ENCODE data around the gene STAG1. TPM values are rescaled to one million over a fixed set of nuclear protein-coding genes. Genes with fewer than 3 reads are reported as not detected.

Gene STAG1
- total and polyA plus RNA-seq, 2 experiments from 2014 or later, result 9.0 to 21.9 TPM

DNA sequence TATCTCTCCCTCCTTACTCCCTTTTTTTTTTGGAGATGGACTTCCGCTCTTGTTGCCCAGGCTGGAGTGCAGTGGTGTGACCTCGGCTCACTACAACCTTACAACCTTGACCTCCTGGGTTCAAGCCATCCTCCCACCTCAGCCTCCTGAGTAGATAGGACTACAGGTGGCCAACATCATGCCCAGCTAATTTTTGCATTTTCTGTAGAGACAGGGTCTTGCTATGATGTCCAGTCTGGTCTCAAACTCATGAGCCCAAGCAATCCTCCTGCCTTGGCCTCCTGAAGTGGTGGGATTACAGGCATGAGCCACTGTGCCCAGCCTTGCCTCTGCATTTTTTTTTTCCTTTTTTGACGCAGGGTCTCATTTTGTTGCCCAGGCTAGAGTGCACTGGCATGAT lies 17.1 kb downstream of the STAG1 start (continued):
- TF ChIP-seq, protein P1, sequence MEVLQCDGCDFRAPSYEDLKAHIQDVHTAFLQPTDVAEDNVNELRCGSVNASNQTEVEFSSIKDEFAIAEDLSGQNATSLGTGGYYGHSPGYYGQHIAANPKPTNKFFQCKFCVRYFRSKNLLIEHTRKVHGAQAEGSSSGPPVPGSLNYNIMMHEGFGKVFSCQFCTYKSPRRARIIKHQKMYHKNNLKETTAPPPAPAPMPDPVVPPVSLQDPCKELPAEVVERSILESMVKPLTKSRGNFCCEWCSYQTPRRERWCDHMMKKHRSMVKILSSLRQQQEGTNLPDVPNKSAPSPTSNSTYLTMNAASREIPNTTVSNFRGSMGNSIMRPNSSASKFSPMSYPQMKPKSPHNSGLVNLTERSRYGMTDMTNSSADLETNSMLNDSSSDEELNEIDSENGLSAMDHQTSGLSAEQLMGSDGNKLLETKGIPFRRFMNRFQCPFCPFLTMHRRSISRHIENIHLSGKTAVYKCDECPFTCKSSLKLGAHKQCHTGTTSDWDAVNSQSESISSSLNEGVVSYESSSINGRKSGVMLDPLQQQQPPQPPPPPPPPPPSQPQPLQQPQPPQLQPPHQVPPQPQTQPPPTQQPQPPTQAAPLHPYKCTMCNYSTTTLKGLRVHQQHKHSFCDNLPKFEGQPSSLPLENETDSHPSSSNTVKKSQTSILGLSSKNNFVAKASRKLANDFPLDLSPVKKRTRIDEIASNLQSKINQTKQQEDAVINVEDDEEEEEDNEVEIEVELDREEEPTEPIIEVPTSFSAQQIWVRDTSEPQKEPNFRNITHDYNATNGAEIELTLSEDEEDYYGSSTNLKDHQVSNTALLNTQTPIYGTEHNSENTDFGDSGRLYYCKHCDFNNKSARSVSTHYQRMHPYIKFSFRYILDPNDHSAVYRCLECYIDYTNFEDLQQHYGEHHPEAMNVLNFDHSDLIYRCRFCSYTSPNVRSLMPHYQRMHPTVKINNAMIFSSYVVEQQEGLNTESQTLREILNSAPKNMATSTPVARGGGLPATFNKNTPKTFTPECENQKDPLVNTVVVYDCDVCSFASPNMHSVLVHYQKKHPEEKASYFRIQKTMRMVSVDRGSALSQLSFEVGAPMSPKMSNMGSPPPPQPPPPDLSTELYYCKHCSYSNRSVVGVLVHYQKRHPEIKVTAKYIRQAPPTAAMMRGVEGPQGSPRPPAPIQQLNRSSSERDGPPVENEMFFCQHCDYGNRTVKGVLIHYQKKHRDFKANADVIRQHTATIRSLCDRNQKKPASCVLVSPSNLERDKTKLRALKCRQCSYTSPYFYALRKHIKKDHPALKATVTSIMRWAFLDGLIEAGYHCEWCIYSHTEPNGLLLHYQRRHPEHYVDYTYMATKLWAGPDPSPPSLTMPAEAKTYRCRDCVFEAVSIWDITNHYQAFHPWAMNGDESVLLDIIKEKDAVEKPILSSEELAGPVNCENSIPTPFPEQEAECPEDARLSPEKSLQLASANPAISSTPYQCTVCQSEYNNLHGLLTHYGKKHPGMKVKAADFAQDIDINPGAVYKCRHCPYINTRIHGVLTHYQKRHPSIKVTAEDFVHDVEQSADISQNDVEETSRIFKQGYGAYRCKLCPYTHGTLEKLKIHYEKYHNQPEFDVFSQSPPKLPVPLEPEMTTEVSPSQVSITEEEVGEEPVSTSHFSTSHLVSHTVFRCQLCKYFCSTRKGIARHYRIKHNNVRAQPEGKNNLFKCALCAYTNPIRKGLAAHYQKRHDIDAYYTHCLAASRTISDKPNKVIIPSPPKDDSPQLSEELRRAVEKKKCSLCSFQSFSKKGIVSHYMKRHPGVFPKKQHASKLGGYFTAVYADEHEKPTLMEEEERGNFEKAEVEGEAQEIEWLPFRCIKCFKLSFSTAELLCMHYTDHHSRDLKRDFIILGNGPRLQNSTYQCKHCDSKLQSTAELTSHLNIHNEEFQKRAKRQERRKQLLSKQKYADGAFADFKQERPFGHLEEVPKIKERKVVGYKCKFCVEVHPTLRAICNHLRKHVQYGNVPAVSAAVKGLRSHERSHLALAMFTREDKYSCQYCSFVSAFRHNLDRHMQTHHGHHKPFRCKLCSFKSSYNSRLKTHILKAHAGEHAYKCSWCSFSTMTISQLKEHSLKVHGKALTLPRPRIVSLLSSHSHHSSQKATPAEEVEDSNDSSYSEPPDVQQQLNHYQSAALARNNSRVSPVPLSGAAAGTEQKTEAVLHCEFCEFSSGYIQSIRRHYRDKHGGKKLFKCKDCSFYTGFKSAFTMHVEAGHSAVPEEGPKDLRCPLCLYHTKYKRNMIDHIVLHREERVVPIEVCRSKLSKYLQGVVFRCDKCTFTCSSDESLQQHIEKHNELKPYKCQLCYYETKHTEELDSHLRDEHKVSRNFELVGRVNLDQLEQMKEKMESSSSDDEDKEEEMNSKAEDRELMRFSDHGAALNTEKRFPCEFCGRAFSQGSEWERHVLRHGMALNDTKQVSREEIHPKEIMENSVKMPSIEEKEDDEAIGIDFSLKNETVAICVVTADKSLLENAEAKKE (CRISPR knock-in tag; IDR thresholded peaks at IDR 0.05), result no peak
- TF ChIP-seq, protein P2, sequence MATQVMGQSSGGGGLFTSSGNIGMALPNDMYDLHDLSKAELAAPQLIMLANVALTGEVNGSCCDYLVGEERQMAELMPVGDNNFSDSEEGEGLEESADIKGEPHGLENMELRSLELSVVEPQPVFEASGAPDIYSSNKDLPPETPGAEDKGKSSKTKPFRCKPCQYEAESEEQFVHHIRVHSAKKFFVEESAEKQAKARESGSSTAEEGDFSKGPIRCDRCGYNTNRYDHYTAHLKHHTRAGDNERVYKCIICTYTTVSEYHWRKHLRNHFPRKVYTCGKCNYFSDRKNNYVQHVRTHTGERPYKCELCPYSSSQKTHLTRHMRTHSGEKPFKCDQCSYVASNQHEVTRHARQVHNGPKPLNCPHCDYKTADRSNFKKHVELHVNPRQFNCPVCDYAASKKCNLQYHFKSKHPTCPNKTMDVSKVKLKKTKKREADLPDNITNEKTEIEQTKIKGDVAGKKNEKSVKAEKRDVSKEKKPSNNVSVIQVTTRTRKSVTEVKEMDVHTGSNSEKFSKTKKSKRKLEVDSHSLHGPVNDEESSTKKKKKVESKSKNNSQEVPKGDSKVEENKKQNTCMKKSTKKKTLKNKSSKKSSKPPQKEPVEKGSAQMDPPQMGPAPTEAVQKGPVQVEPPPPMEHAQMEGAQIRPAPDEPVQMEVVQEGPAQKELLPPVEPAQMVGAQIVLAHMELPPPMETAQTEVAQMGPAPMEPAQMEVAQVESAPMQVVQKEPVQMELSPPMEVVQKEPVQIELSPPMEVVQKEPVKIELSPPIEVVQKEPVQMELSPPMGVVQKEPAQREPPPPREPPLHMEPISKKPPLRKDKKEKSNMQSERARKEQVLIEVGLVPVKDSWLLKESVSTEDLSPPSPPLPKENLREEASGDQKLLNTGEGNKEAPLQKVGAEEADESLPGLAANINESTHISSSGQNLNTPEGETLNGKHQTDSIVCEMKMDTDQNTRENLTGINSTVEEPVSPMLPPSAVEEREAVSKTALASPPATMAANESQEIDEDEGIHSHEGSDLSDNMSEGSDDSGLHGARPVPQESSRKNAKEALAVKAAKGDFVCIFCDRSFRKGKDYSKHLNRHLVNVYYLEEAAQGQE (IDR thresholded peaks at IDR 0.05; ENCODE audit: unreplicated experiment), result no peak
- TF ChIP-seq ZNF331 (CRISPR knock-in tag; IDR thresholded peaks at IDR 0.05; ENCODE audit: low read depth), result no peak
- no peak for TF ChIP-seq CTCF (conservative IDR thresholded peaks at IDR 0.05; ENCODE audit: low read depth in 2 of 2)
- TF ChIP-seq STAT1 (IDR thresholded peaks at IDR 0.05; ENCODE audit: unreplicated experiment), result no peak
